Lung (tissue), 12 donors: ENCODE data around the gene KIF25. TPM values are rescaled to one million over a fixed set of nuclear protein-coding genes. Genes with fewer than 3 reads are reported as not detected.

ENCODE experiments used
- ATAC-seq: fragments of 200-7000 bp; cut with Tn5 transposase; one replicate; pipeline ENCODE4 v1.9.1; 2020; ENCODE audit warnings: moderate number of reproducible peaks; ENCODE audit not compliant: insufficient read depth, low FRiP score
- DNase-seq, 3 donors: peaks; one replicate each; pipeline ENCODE4 v3.0.0-alpha.2; 2013 to 2017
- H3K27ac ChIP-seq, 2 donors: one replicate each; pipeline ENCODE4 v1.5.1; 2013; ENCODE audit warnings: mild to moderate bottlenecking in 2 of 2, moderate library complexity in 2 of 2, control low read depth in 1 of 2, inconsistent platforms in 1 of 2, low read depth in 1 of 2, low read length in 1 of 2
- H3K27me3 ChIP-seq, 3 donors: one replicate each; pipeline ENCODE4 v1.5.1; 2013; ENCODE audit warnings: low read length in 2 of 3; ENCODE audit not compliant: control insufficient read depth in 3 of 3, insufficient read depth in 3 of 3
- H3K36me3 ChIP-seq, 4 donors: one replicate each; pipeline ENCODE4 v1.5.1; 2013; ENCODE audit warnings: low read length in 4 of 4, mild to moderate bottlenecking in 1 of 4, moderate library complexity in 1 of 4; ENCODE audit not compliant: control insufficient read depth in 4 of 4, insufficient read depth in 4 of 4
- H3K4me1 ChIP-seq, 5 donors: one replicate each; pipeline ENCODE4 v1.5.1; 2013; ENCODE audit warnings: low read length in 5 of 5, mild to moderate bottlenecking in 2 of 5, moderate library complexity in 1 of 5; ENCODE audit not compliant: control insufficient read depth in 5 of 5, insufficient read depth in 5 of 5
- H3K4me3 ChIP-seq: one replicate; pipeline ENCODE4 v1.5.1; 2013; ENCODE audit warnings: mild to moderate bottlenecking, control low read depth, moderate library complexity
- H3K9ac ChIP-seq, 2 donors: one replicate each; pipeline ENCODE4 v1.5.1; 2013; ENCODE audit warnings: low read length in 2 of 2, control low read depth in 1 of 2; ENCODE audit not compliant: insufficient read depth in 1 of 2
- H3K9me3 ChIP-seq, 4 donors: one replicate each; pipeline ENCODE4 v1.5.1; 2013; ENCODE audit warnings: low read length in 3 of 4, mild to moderate bottlenecking in 1 of 4, moderate library complexity in 1 of 4; ENCODE audit not compliant: control insufficient read depth in 4 of 4, insufficient read depth in 3 of 4
- WGBS, 2 donors: extraction: QIAGEN DNeasy Blood & Tissue Kit; methylation state at CpG; one replicate each; pipeline ENCODE4 v1.1.7; 2013; 5-methylcytosine and 5-hydroxymethylcytosine counted together
- polyA plus RNA-seq, 2 donors: library from polyadenylated mRNA; stranded (reverse); fragments of 200-250 nt; gene quantifications; one replicate each; pipeline ENCODE4 v1.2.1, GENCODE V29; 2013
- total RNA-seq, 2 donors: library from RNA; depleted of rRNA in 1 of 2; stranded (reverse); fragments of >200 nt in 1 of 2; gene quantifications; one replicate each; pipeline ENCODE4 v1.2.1, GENCODE V29; 2014 to 2021
- TF ChIP-seq, protein P1 (sequence below): IDR thresholded peaks from 2 replicates; pipeline ENCODE4 v1.5.1; 2012; ENCODE audit warnings: mild to moderate bottlenecking; ENCODE audit errors: control extremely low read depth, extremely low read depth
- donor health status: control.
- donor health status: control.
- donor health status: Bipolar disorder and iron deficiency.
- donor health status: healthy.
- donor health status: DM: yes; HTN: yes; CAD: no.

The KIF25 gene
- total and polyA plus RNA-seq, 4 donors, result 0.24 to 5.3 (median 0.53) TPM

DNA sequence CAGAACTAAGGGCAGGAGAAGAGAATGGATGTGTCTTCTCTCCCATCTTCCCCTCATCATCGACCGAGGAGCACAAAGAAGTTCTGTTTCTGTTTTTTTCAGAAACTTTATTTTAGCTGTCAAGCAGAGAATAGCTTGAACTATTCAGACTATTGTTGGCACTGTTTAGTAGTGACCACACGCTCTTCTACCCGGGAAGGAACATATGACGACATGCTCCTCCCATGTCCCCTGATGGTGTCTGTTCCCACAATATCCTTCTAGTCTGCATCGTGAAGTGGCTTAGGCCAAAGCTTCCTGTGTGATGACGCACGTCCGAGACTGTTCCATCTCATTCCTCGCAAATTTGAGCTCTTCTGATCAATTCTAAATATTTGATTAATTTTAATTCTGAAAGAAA lies 27.2 kb upstream of the KIF25 start:
- WGBS, 2 donors, result 85 to 90% methylated on average over 10 of the region's 10 CpGs
- no peak overlapping the region for H3K9ac ChIP-seq
- H3K36me3 ChIP-seq, result peaks cover 10 to 61% (median 19%) of the 10 kb centered on the region in 4 donors
- peak in 1 of 3 donors; percentile 18 for DNase-seq
- TF ChIP-seq, protein P1, sequence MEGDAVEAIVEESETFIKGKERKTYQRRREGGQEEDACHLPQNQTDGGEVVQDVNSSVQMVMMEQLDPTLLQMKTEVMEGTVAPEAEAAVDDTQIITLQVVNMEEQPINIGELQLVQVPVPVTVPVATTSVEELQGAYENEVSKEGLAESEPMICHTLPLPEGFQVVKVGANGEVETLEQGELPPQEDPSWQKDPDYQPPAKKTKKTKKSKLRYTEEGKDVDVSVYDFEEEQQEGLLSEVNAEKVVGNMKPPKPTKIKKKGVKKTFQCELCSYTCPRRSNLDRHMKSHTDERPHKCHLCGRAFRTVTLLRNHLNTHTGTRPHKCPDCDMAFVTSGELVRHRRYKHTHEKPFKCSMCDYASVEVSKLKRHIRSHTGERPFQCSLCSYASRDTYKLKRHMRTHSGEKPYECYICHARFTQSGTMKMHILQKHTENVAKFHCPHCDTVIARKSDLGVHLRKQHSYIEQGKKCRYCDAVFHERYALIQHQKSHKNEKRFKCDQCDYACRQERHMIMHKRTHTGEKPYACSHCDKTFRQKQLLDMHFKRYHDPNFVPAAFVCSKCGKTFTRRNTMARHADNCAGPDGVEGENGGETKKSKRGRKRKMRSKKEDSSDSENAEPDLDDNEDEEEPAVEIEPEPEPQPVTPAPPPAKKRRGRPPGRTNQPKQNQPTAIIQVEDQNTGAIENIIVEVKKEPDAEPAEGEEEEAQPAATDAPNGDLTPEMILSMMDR, result no peak
- ATAC-seq, result no peak
- H3K9me3 ChIP-seq, result no peaks in the 10 kb centered on the region
- no peak overlapping the region for H3K4me3 ChIP-seq
- peaks cover 0 to 37% (median 13%) of the 10 kb centered on the region in 5 donors for H3K4me1 ChIP-seq
- no peaks in the 10 kb centered on the region for H3K27me3 ChIP-seq
- peak overlapping the region in 1 of 2 donors; percentile 37 for H3K27ac ChIP-seq

DNA sequence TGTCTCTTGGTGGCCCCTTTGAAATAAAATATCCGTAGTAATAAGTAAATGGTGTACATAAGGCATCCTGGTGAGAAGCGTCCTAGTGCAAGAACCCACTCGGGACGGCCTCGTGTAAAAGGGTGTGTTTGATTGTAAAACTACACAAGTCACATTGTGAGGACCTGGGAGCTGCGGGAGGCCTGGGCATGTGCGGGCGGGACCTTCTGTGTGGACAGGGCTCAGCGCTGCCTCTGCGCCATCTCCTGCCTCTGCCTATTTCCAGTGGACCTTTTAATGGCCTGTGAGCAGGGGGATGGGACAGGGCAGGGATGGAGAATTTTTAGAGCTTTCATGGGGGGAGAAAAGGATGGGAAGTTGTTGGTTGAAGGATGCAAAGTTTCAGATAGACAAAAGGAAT lies 25.3 kb upstream of the KIF25 start:
- H3K4me3 ChIP-seq, result no peak overlapping the region
- H3K9me3 ChIP-seq, result peaks cover 0 to 3% (median 0%) of the 10 kb centered on the region in 4 donors
- no peak overlapping the region for H3K27ac ChIP-seq
- peaks cover 0 to 33% (median 21%) of the 10 kb centered on the region in 5 donors for H3K4me1 ChIP-seq
- 94 to 96% methylated on average over 10 of the region's 10 CpGs for WGBS, 2 donors
- DNase-seq, result no peak
- ATAC-seq, result no peak
- H3K36me3 ChIP-seq, result peaks cover 2 to 51% (median 10%) of the 10 kb centered on the region in 4 donors
- TF ChIP-seq, protein P1, result no peak
- H3K27me3 ChIP-seq, result no peaks in the 10 kb centered on the region
- H3K9ac ChIP-seq, result no peak overlapping the region

DNA sequence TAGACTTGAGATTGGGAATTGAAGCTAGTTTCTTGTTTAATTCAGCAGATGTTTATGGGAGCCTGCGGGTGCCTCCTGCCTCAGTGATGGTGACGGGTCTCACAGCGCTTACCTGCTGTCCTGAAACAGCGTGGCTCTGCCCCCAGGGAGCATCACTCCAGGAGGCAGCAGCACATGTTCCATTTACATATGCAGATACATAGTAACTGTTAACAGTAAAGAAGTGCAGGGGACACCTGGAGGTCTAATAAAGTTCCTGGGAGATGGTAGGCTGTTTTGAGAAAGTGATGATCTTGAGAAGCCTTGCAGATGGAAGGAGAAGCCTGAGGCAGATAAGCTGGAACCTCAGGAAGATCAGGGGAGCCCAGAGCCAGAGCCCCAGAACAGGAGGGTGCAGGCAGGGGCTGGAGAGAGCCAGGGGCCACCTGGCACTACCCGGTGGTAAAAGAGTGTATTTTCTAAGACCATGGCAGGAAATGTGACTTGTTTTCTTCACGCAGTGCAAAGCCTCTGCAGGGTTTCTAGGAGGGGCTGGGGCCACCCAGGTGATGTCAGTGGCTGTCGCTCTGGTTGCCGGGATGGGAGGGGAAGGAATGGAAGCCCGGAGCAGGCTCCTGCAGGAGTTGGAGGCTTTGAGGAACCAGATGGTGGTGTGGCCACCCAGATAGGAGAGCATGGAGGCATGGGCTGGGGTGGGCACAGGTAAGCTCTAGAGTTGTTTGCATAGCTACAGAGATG lies 24.2 kb upstream of the KIF25 start:
- 82 to 88% methylated on average over 9 of the region's 9 CpGs for WGBS, 2 donors
- peaks cover 0 to 3% (median 0%) of the 10 kb centered on the region in 4 donors for H3K9me3 ChIP-seq
- no peak overlapping the region for H3K9ac ChIP-seq
- TF ChIP-seq, protein P1, result no peak
- H3K27me3 ChIP-seq, result no peaks in the 10 kb centered on the region
- ATAC-seq (no peak), DNase-seq (no peak)
- H3K27ac ChIP-seq, result no peak overlapping the region
- H3K36me3 ChIP-seq, result peaks cover 2 to 45% (median 8%) of the 10 kb centered on the region in 4 donors
- no peak overlapping the region for H3K4me3 ChIP-seq
- peaks cover 0 to 29% (median 17%) of the 10 kb centered on the region in 5 donors for H3K4me1 ChIP-seq
